ENCODE data around the gene ERCC6L.

DNA sequence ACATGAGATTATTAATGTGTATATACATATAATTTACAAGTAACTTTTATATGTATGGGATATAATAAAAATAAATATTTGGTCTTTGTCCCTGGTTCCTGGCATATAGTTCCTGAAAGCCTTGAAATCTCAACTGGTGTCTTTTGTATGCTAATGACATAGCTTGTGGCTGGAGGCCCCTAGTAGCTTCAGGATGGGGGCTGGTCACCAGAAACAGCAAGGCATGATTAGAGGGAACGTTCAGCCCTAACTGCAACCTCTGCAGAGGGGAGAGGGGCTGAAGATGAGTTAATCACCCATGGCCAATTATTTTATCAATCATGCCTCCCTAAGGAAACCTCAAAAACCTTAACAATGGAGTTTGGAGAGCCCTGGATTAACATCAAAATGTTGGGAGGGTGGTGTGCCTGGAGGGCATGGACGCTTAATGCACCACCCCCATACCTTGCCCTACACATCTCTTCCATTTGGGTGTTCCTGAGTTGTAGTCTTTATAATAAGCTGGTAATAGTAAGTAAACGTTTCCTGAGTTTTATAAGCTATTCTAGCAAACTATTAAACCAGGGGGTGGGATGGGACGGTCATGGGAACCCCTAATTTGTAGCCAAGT is 35.9 kb downstream of the ERCC6L start:
- TF ChIP-seq POLR2A (IDR thresholded peaks at IDR 0.05) = no peak
- TF ChIP-seq, protein P1, sequence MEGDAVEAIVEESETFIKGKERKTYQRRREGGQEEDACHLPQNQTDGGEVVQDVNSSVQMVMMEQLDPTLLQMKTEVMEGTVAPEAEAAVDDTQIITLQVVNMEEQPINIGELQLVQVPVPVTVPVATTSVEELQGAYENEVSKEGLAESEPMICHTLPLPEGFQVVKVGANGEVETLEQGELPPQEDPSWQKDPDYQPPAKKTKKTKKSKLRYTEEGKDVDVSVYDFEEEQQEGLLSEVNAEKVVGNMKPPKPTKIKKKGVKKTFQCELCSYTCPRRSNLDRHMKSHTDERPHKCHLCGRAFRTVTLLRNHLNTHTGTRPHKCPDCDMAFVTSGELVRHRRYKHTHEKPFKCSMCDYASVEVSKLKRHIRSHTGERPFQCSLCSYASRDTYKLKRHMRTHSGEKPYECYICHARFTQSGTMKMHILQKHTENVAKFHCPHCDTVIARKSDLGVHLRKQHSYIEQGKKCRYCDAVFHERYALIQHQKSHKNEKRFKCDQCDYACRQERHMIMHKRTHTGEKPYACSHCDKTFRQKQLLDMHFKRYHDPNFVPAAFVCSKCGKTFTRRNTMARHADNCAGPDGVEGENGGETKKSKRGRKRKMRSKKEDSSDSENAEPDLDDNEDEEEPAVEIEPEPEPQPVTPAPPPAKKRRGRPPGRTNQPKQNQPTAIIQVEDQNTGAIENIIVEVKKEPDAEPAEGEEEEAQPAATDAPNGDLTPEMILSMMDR (IDR thresholded peaks at IDR 0.05) = no peak
